Heart left ventricle (tissue), 13 donors: ENCODE measurements around the gene CNTFR.

ENCODE experiments used
- CTCF ChIP-seq, 12 donors: fragments of 200-600 bp; sonication (generic) in 4 of 12; IDR thresholded peaks; one replicate each; pipeline versions ENCODE4 v1.5.0 to v1.8.0; 2018 to 2022; ENCODE audit warnings: antibody characterized with exemption in 12 of 12, mild to moderate bottlenecking in 5 of 12
- POLR2A ChIP-seq, 2 donors: fragments of 450-650 bp; IDR thresholded peaks; one replicate each; pipeline ENCODE4 v1.6.1; 2017; ENCODE audit warnings: antibody characterized with exemption in 2 of 2, mild to moderate bottlenecking in 2 of 2, moderate library complexity in 2 of 2
- donor health status: ischemic (EF 13 %, LVEDD 7.1; RV severe dilation, severe dysfunction).
- donor health status: DM: no; HTN: yes; CAD: no.
- donor health status: DM: no; HTN: no; CAD: no.
- donor health status: ischemic (EF 25% LVEDD 6.9; RV normal size, moderate dysfunction).
- donor health status: ischemic (EF 25% LVEDD 5.7; RV mildly dilated, moderate dysfunction).
- donor health status: ischemic (EF 35%, LVEDD 5.7; RV mildly dilated, moderate dysfunction).
- donor health status: nonischemic (EF 11% LVEDD 7.7; RV severe dilation, severe dysfunction).
- donor health status: DM: yes; HTN: yes; CAD: no.
- donor health status: PGD.
- donor health status: ischemic (EF 29% LVEDD 5.4; RV normal size, mild dysfunction).
- donor health status: nonischemic (EF 23%, LVEDD 6.1; RV moderate dilation, normal function).

GRCh38 chr9:34580358-34580757, 9.2 kb downstream of the CNTFR start:
- TF ChIP-seq CTCF (IDR thresholded peaks at IDR 0.05) (no peak), POLR2A (IDR thresholded peaks at IDR 0.05) (no peak)
